Activated CD8-positive, alpha-beta memory T cell treated with anti-CD3 and anti-CD28 coated beads, Interleukin-2, amount 50 U/mL, for 48 hours (primary cell): Measurements from ENCODE around the gene ASIC4.

Source experiments
- DNase-seq: peaks from one replicate; pipeline ENCODE4 v3.0.0-alpha.2; 2020

ASIC4 gene

GRCh38 chr2:219554350-219554749, 40.1 kb downstream of the ASIC4 start:
- DNase-seq = no peak

DNA sequence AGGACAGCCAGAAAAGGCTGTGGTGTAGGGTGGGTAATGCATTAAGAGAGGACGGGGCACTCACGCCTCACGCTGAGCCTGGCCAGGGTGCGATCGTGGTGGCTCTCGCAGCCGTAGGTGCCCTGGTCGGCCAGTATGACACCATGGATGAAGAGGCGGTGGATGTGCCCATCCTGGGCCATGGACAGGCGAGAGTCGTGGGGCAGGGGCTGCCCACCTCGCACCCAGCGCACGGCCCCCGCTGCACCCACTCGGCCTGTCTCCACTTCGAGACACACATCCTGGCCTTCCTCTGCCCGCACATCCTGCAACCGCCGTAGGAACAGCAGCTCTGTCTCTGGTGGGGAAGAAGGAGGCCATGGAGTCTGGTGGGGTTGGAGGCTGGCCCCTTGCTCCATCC, 41.7 kb downstream of the ASIC4 start:
- no peak for DNase-seq

GRCh38 chr2:219556413-219556812, 42.1 kb downstream of the ASIC4 start:
- no peak for DNase-seq

DNA sequence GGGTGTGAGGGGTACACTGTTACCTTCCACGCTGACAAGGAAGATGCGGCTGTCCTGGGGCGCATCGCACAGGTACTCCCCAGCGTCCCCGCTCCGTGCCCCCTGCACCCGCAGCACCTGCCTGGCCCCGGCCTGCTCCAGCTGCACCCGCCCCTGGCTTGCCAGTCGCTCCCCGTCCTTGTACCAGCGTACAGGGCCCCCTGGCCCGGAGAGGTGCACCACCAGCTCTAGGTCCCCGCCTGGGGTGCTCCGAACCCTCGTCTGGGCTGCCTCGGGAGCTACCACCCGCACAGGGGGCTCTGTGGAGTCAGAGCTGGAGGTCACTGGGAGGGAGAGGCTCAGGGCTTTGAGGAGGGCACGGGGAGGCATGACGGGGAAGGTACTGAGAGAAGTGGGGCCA, 43.0 kb downstream of the ASIC4 start:
- no peak for DNase-seq

- no peak for DNase-seq
Measured at GRCh38 chr2:219557791-219558785, 43.8 kb downstream of the ASIC4 start.

GRCh38 chr2:219559156-219559915, 45.1 kb downstream of the ASIC4 start:
- DNase-seq = no peak

DNA sequence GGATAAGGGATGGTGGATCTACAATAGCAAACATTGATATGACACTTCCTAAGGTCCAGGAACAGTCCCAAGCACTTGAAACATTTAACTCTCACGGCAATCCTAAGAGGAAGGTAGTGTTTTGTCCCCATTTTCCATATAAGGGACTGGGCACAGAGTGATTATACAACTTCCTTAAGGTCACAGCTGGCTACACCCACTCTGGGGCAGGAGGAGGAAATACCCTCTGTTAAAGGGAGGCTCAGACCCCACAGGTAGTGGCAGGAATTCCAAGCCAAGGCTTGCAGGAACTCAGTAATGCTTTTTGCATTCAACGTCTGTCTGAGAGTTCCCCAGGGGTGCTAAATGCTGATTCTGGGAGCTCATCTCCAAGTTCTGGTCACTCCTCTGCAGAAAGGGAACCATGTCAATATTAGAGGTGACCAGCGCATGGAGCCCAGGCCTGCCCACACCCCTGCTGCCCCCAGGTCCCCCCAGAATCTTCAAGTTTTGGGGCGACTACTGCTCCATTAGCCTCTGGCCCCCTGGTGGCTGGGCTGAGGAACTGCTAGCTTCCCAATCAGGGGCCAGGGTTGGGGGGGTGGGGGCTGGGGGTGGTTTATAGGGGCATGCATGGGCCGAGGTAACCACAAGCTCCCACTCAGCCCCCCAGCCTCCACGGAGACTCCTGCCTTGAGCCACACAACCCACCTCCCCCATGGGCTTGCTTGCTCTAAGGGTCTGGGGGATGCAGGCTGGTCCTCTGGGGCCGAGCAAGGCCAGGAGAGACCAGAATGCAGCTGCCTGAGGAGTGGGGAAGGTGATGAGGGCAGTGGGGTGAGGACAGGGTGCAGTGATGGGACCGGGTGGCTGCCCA, 46.0 kb downstream of the ASIC4 start:
- DNase-seq = peak; percentile 59

DNA sequence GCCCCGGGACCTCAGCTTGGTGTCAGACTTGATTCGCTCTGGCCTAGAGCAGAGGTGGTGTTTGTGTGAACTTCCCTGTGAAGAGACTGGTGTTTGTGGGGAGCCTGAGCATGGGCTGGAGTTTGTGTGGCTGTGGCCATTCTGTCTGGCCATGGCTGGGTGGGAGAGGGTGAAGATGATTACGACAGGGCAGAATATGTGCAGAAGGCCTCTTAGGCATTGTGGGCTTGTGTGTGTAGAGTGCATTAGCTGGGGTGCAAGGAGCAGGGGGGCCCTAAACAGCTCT, 46.6 kb downstream of the ASIC4 start:
- no peak for DNase-seq

- DNase-seq = no peak
Measured at GRCh38 chr2:219561179-219562048, 47.1 kb downstream of the ASIC4 start.

DNA sequence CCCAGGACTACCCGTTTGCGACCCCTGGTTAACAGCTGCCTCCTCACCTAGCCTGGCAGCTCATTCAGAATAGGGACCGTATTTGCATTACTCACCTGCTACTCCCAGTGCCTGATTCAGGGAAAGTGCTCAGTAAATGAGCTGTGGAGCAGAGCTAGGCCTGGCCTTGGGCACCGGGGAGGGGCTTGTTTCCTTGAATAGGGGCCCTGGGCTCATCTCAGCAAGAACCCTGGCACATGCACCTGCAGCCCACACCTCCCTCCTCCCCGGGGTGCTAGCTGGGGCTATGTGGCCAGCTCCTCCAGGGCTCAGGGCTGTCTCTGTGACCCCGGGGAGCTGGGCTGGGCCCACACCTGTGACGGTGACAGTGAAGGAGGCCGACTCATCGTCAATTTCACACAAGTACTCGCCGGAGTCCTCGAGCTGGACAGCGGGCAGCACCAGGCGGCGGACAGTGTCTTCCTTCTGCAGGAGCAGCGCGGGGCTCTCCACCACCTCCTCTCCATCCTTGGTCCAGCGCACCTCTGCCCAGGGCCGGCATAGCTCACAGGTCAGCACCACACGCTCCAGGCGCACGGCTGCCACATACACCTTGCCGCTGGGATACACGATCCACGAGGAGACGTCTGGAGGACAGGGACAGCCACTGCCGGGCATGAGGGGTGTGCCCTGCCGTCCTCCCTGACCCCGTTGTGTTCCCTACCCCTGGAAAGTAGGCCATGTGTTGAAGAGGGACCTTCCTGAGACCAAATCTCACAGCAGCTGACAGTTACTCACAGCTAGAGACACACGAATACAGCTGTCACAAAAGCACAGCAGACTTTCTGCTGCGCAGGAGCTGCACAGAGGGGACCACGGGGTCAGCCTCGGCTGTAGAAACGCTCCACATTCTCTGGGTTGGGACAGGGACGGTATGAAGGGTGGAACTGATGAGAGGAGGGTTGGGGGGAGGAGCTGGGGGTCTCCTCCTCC, 48.1 kb downstream of the ASIC4 start:
- no peak for DNase-seq

DNA sequence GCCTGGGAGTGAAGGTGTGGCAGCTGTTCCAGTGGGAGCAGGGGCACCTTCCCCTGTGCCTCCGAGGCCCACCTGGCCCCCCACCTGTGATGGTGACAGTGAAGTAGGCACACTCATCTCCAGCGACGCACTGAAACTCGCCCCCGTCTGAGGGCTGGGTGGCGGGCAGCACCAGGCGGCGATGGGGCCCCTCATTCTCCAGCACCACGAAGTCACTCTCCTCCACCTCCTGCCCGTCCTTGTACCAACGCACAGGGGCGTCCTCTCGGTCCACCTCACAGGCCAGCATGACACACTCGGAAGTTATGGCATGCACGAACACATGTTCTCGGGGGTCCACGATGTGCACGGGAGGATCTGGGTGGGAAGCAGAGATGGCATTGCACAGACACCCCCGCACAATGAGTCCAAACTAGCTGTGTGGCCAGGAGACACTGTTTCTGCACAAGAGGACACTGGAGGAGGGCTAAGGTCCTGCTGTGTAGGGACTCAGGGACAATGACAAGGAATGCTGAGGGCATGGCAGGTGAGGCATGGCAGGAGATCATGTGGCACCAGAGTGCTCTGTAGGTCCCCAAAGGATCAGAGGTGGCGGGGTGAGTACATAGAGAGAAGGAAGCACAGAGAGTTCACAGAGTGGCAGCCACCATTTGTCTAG, 49.1 kb downstream of the ASIC4 start:
- no peak for DNase-seq

DNA sequence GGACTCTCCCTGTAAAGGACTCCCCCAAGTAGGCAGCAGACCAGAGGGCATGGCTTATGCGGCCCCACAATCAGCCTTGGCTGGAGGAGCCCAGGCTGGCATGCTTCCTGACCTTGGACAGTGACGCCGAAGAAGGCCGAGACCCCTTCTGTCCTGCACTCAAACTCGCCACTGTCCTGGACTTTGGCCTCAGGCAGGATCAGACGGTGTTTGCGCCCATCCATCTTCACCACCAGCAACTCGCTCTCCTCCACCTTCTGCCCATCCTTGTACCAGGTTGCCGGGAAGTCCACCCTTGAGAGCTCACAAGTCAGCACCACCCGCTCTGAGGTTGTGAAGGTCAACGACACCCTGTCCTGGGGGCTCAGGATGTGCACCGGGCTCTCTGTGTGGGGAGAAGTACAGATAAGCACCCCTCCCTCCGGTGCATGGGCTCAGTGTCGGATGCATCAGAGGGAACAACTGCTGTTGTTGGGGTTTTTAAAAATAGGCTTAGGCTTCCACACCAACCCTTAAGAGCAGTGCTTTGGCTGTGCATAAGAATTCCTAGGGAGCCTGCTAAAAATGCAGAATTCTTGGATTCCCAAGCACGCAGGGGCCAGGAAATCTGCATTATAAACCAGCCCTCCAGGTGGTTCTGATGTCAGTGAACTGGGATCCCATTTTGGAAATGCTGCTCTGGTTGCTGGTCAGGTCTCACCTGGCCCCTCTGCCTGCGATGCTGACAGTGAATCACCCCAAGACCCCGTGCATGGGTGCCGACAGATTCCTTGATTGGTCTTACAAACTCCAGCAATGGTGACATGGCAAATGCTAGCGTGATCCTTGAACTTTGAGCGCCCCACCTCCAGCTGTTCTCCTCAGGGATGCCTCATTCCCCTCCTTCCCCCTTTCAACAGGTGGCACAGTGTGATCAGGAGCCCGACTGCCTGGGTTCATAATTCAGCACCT, 51.1 kb downstream of the ASIC4 start:
- no peak for DNase-seq

- no peak for DNase-seq
Measured at GRCh38 chr2:219566640-219567039, 52.4 kb downstream of the ASIC4 start.

- DNase-seq = no peak
Measured at GRCh38 chr2:219567131-219567530, 52.8 kb downstream of the ASIC4 start.

DNA sequence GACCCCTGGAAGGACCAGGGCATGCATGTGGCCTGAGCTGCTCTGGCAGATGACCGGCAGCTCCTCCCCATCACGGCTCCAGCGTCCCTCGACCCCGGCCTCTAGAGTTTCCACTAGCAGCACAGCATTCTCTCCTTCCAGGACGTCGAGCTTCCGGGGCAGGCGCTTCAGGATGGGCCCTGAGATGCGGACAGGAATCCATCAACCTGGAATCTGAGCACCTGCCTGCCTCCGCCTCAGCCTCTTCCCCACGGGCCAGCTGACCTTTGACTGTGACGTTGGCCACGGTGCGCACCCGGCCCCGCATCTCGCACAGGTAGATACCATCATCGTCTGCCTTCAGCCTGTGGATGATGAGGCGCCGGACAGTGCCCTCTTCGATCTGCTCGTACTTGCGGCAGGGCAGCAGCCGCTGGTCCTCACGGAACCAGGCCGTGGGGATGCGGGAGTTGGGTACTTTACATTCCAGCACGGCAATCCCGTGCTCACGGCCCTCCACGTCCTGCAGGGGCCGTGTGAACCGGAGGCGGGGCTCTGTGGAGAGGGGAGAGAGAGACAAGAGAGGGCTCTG, 53.6 kb downstream of the ASIC4 start:
- no peak for DNase-seq

- DNase-seq = no peak
Measured at GRCh38 chr2:219569041-219569440, 54.8 kb downstream of the ASIC4 start.

DNA sequence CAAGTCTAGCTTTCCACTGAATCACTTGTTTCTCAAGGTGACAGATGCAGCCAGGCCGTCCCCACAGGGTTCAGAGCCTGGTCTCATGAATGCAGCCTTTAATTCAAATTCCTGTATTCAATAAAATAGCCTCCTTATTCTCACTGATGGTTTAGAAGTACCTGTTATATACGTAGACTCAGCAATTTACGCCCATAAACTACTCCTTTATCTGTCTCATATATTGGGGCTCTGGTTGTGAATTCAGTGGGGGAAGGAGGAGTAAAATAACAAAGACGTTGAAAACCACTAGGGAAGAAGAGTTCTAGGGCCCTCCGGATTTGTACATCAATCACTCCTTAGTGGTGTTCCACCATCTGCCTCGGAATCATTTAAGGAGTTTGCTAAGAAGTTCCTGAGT, 55.4 kb downstream of the ASIC4 start:
- no peak for DNase-seq

GRCh38 chr2:219570194-219570923, 56.1 kb downstream of the ASIC4 start:
- DNase-seq = no peak
